ENCODE measurements around the gene TIMP2. TPM values are rescaled to one million over a fixed set of nuclear protein-coding genes. Genes with fewer than 3 reads are reported as not detected.
A peak's percentile ranks its signal among the peaks of the same experiment; 100 is the strongest.

TIMP2 gene
- total and polyA plus RNA-seq, 2 donors (not counting 3 experiments of a cell fraction or from before 2014, with no cell fraction given), result 138 to 318 TPM

GRCh38 chr17:78972507-78973105 lies 47.4 kb upstream of the TIMP2 start:
- ChIA-PET POLR2A (no interaction called here), CTCF (interaction anchor here (1.2 to 9.1 kb wide), 12 partner anchors 12 to 153 kb away, joined by 4 to 171 read pairs (median 11); no protein-coding TSS in a partner anchor)
- no peaks in the 10 kb centered on the region for H3K79me2 ChIP-seq (ENCODE audit: control insufficient read depth, insufficient read depth, low read length)
- no peak overlapping the region for H3K27ac ChIP-seq (ENCODE audit: insufficient read depth, low read depth, low read length)
- H3K4me3 ChIP-seq (replicated peaks in 1 of 3; ENCODE audit: insufficient read depth in 1 of 3, low read depth in 1 of 3, low read length in 3 of 3), result no peak overlapping the region
- DNase-seq (ENCODE audit: low read depth, low spot score), result no peak
- H4K20me1 ChIP-seq (replicated peaks; ENCODE audit: control insufficient read depth, extremely low read depth, insufficient read depth, low read length), result no peaks in the 10 kb centered on the region
- no peak for FAIRE-seq
- no peaks in the 10 kb centered on the region for H3K27me3 ChIP-seq (ENCODE audit: control insufficient read depth in 2 of 2, insufficient read depth in 2 of 2, low read length in 2 of 2)
- H3K9me1 ChIP-seq (replicated peaks; ENCODE audit: control insufficient read depth, extremely low read depth, insufficient read depth, low read length), result no peaks in the 10 kb centered on the region
- intact Hi-C loops (cut with micrococcal nuclease), result no loop called here
- H2AFZ ChIP-seq (ENCODE audit: low read depth, low read length), result no peak overlapping the region
- H3K9me3 ChIP-seq (replicated peaks; ENCODE audit: control insufficient read depth, insufficient read depth, low read length), result no peaks in the 10 kb centered on the region
- no peaks in the 10 kb centered on the region for H3K36me3 ChIP-seq (ENCODE audit: control insufficient read depth in 2 of 2, extremely low read depth in 1 of 2, insufficient read depth in 2 of 2, low read length in 2 of 2)
- no peaks in the 10 kb centered on the region for H3K4me1 ChIP-seq (ENCODE audit: control insufficient read depth, extremely low read depth, insufficient read depth, low read length)
- dilution Hi-C loops (cut with MboI; ENCODE audit: extremely low pct_ligation_motif_present, low sequenced_read_pairs), result no loop called here
- BruUV-seq (replicated peaks), result no TSS peak
- TF ChIP-seq POLR2A (IDR thresholded peaks at IDR 0.05; ENCODE audit: low read depth, low read length) (no peak), MYC (IDR thresholded peaks at IDR 0.05; ENCODE audit: low read depth, low read length) (no peak), FOS (IDR thresholded peaks at IDR 0.05; ENCODE audit: borderline replicate concordance, insufficient read depth, low read length) (no peak)
- H3K4me2 ChIP-seq (ENCODE audit: insufficient read depth, low read length), result no peak overlapping the region
- no peak overlapping the region for H3K9ac ChIP-seq (replicated peaks; ENCODE audit: extremely low read depth, insufficient read depth, low read length)

- FAIRE-seq, result no peak
- no peak overlapping the region for H3K4me3 ChIP-seq (replicated peaks in 1 of 3; ENCODE audit: insufficient read depth in 1 of 3, low read depth in 1 of 3, low read length in 3 of 3)
- DNase-seq (ENCODE audit: low read depth, low spot score), result no peak
- TF ChIP-seq JUN (IDR thresholded peaks at IDR 0.05; ENCODE audit: borderline replicate concordance, insufficient read depth, insufficient read length, low read depth) (no peak), MYC (IDR thresholded peaks at IDR 0.05; ENCODE audit: low read depth, low read length) (no peak), MAX (IDR thresholded peaks at IDR 0.05; ENCODE audit: insufficient read depth, insufficient read length) (no peak), EZH2 (IDR thresholded peaks at IDR 0.05; ENCODE audit: borderline replicate concordance, low read depth, low read length, severe bottlenecking) (no peak), POLR2A (IDR thresholded peaks at IDR 0.05; ENCODE audit: low read depth, low read length) (no peak), CTCF (IDR thresholded peaks at IDR 0.05; ENCODE audit: extremely low read depth in 1 of 2, insufficient read depth in 1 of 2, low read depth in 1 of 2, low read length in 2 of 2) (no peak), FOS (IDR thresholded peaks at IDR 0.05; ENCODE audit: borderline replicate concordance, insufficient read depth, low read length) (no peak), GATA2 (IDR thresholded peaks at IDR 0.05; ENCODE audit: insufficient read depth, insufficient read length, low read depth, low read length) (no peak), POLR2AphosphoS5 (IDR thresholded peaks at IDR 0.05; ENCODE audit: insufficient read depth, low read depth, low read length) (no peak)
- H3K9me1 ChIP-seq (replicated peaks; ENCODE audit: control insufficient read depth, extremely low read depth, insufficient read depth, low read length), result no peaks in the 10 kb centered on the region
- dilution Hi-C loops (cut with MboI; ENCODE audit: extremely low pct_ligation_motif_present, low sequenced_read_pairs) (no loop called here), intact Hi-C loops (cut with micrococcal nuclease) (loop anchor here (1.0 kb wide), 5 partner anchors 33 to 475 kb away; no protein-coding TSS in a partner anchor)
- no peaks in the 10 kb centered on the region for H3K36me3 ChIP-seq (ENCODE audit: control insufficient read depth in 2 of 2, extremely low read depth in 1 of 2, insufficient read depth in 2 of 2, low read length in 2 of 2)
- no peaks in the 10 kb centered on the region for H3K9me3 ChIP-seq (replicated peaks; ENCODE audit: control insufficient read depth, insufficient read depth, low read length)
- no TSS peak for BruUV-seq (replicated peaks)
- no peak overlapping the region for H3K9ac ChIP-seq (replicated peaks; ENCODE audit: extremely low read depth, insufficient read depth, low read length)
- no peaks in the 10 kb centered on the region for H3K27me3 ChIP-seq (ENCODE audit: control insufficient read depth in 2 of 2, insufficient read depth in 2 of 2, low read length in 2 of 2)
- ChIA-PET POLR2A (no interaction called here), CTCF (interaction anchor here (0.6 to 9.1 kb wide), 40 partner anchors 8 to 475 kb away, joined by 3 to 171 read pairs (median 7); partner anchors contain the start of genes CANT1, LGALS3BP and USP36)
- peak overlapping the region; percentile 93 for H2AFZ ChIP-seq (ENCODE audit: low read depth, low read length)
- H3K27ac ChIP-seq (ENCODE audit: insufficient read depth, low read depth, low read length), result no peak overlapping the region
- no peaks in the 10 kb centered on the region for H3K79me2 ChIP-seq (ENCODE audit: control insufficient read depth, insufficient read depth, low read length)
- no peaks in the 10 kb centered on the region for H3K4me1 ChIP-seq (ENCODE audit: control insufficient read depth, extremely low read depth, insufficient read depth, low read length)
- no peak overlapping the region for H3K4me2 ChIP-seq (ENCODE audit: insufficient read depth, low read length)
- no peaks in the 10 kb centered on the region for H4K20me1 ChIP-seq (replicated peaks; ENCODE audit: control insufficient read depth, extremely low read depth, insufficient read depth, low read length)
Measured at GRCh38 chr17:78971756-78972506, 46.7 kb upstream of the TIMP2 start.
